ENCODE measurements around the gene FATE1. TPM values are rescaled to one million over a fixed set of nuclear protein-coding genes. Genes with fewer than 3 reads are reported as not detected.

FATE1 gene
- polyA plus RNA-seq, 1 donor from 2014 or later = not detected

- Histone ChIP-seq H4K20me1 (ENCODE audit: insufficient read depth) (no peaks in the 10 kb centered on the region), H3K36me3 (ENCODE audit: insufficient read depth, low read length) (no peaks in the 10 kb centered on the region), H3K4me2 (ENCODE audit: low read length) (no peak overlapping the region), H3K27me3 (ENCODE audit: insufficient read depth, low read depth, low read length) (no peaks in the 10 kb centered on the region), H3K27ac (ENCODE audit: low read length) (no peak overlapping the region), H2AFZ (ENCODE audit: low read depth, low read length) (no peak overlapping the region), H3F3A (ENCODE audit: insufficient read depth, low read length, poor library complexity, severe bottlenecking) (no peaks in the 10 kb centered on the region), H3K79me2 (replicated peaks; ENCODE audit: insufficient read depth, low read length) (no peaks in the 10 kb centered on the region), H3K9me3 (ENCODE audit: low read length) (no peaks in the 10 kb centered on the region), H3K9me2 (ENCODE audit: insufficient read depth, low read length) (no peaks in the 10 kb centered on the region), H3K9ac (ENCODE audit: low read length) (no peak overlapping the region), H3K4me3 (ENCODE audit: low read length) (no peak overlapping the region)
- TF ChIP-seq POLR2AphosphoS5 (IDR thresholded peaks at IDR 0.05) (no peak), EP300 (conservative IDR thresholded peaks at IDR 0.05; ENCODE audit: poor library complexity, severe bottlenecking) (no peak), MXI1 (conservative IDR thresholded peaks at IDR 0.05; ENCODE audit: poor library complexity, severe bottlenecking) (no peak), EZH2 (IDR thresholded peaks at IDR 0.05; ENCODE audit: borderline replicate concordance, insufficient read depth, low read length, poor library complexity, severe bottlenecking) (no peak), TAF1 (IDR thresholded peaks at IDR 0.05; ENCODE audit: low read depth) (no peak), REST (IDR thresholded peaks at IDR 0.05; ENCODE audit: borderline replicate concordance) (no peak), CTCF (IDR thresholded peaks at IDR 0.05; ENCODE audit: poor library complexity, severe bottlenecking) (no peak), RAD21 (conservative IDR thresholded peaks at IDR 0.05) (no peak), SMC3 (conservative IDR thresholded peaks at IDR 0.05; ENCODE audit: poor library complexity) (no peak)
Measured at GRCh38 chrX:151752847-151753246, 37.0 kb downstream of the FATE1 start.

GRCh38 chrX:151753313-151754046 lies 37.6 kb downstream of the FATE1 start:
- H3K4me2 ChIP-seq (ENCODE audit: low read length) = no peak overlapping the region
- H3K4me3 ChIP-seq (ENCODE audit: low read length) = no peak overlapping the region
- no peaks in the 10 kb centered on the region for H3K79me2 ChIP-seq (replicated peaks; ENCODE audit: insufficient read depth, low read length)
- no peaks in the 10 kb centered on the region for H3K9me3 ChIP-seq (ENCODE audit: low read length)
- H3F3A ChIP-seq (ENCODE audit: insufficient read depth, low read length, poor library complexity, severe bottlenecking) = no peaks in the 10 kb centered on the region
- no peak overlapping the region for H3K9ac ChIP-seq (ENCODE audit: low read length)
- no peaks in the 10 kb centered on the region for H3K36me3 ChIP-seq (ENCODE audit: insufficient read depth, low read length)
- no peaks in the 10 kb centered on the region for H3K9me2 ChIP-seq (ENCODE audit: insufficient read depth, low read length)
- no peaks in the 10 kb centered on the region for H4K20me1 ChIP-seq (ENCODE audit: insufficient read depth)
- H3K27me3 ChIP-seq (ENCODE audit: insufficient read depth, low read depth, low read length) = no peaks in the 10 kb centered on the region
- TF ChIP-seq CTCF (IDR thresholded peaks at IDR 0.05; ENCODE audit: poor library complexity, severe bottlenecking) = peak; percentile 82
- no peak for TF ChIP-seq MXI1 (conservative IDR thresholded peaks at IDR 0.05; ENCODE audit: poor library complexity, severe bottlenecking)
- no peak for TF ChIP-seq REST (IDR thresholded peaks at IDR 0.05; ENCODE audit: borderline replicate concordance)
- TF ChIP-seq EZH2 (IDR thresholded peaks at IDR 0.05; ENCODE audit: borderline replicate concordance, insufficient read depth, low read length, poor library complexity, severe bottlenecking) = no peak
- no peak for TF ChIP-seq EP300 (conservative IDR thresholded peaks at IDR 0.05; ENCODE audit: poor library complexity, severe bottlenecking)
- TF ChIP-seq SMC3 (conservative IDR thresholded peaks at IDR 0.05; ENCODE audit: poor library complexity) = peak; percentile 84
- TF ChIP-seq TAF1 (IDR thresholded peaks at IDR 0.05; ENCODE audit: low read depth) = no peak
- peak; percentile 88 for TF ChIP-seq RAD21 (conservative IDR thresholded peaks at IDR 0.05)
- TF ChIP-seq POLR2AphosphoS5 (IDR thresholded peaks at IDR 0.05) = no peak
- H3K27ac ChIP-seq (ENCODE audit: low read length) = no peak overlapping the region
- H2AFZ ChIP-seq (ENCODE audit: low read depth, low read length) = no peak overlapping the region
